Astrocyte of the cerebellum (primary cell): ENCODE data around the gene PTPRB.
A peak's percentile ranks its signal among the peaks of the same experiment; 100 is the strongest.

Experiments used
- DNase-seq: peaks from one replicate; pipeline ENCODE4 v3.0.0-alpha.2; 2011; ENCODE audit warnings: low read depth
- H3K4me3 ChIP-seq: 2 replicates; pipeline ENCODE4 v1.5.1; 2011; ENCODE audit warnings: mild to moderate bottlenecking, low read depth, low read length, moderate library complexity
- CTCF ChIP-seq: IDR thresholded peaks from 2 replicates; pipeline ENCODE4 v1.5.1; 2012; ENCODE audit warnings: low read length, low read depth, moderate library complexity, mild to moderate bottlenecking; ENCODE audit errors: missing control alignments
- in situ Hi-C: cut with HindIII; loops from 2 replicates; pipeline ENCODE4 v1.10.0; 2017; ENCODE audit warnings: low sequenced_read_pairs

PTPRB gene

GRCh38 chr12:70659077-70659606 lies 21.9 kb upstream of the PTPRB start:
- no peak overlapping the region for H3K4me3 ChIP-seq
- no peak for DNase-seq
- TF ChIP-seq CTCF, result no peak
- in situ Hi-C loops, result no loop called here

GRCh38 chr12:70657616-70658286 lies 20.5 kb upstream of the PTPRB start:
- DNase-seq, result no peak
- TF ChIP-seq CTCF, result no peak
- in situ Hi-C loops, result no loop called here
- H3K4me3 ChIP-seq, result no peak overlapping the region

GRCh38 chr12:70652451-70652850 lies 15.2 kb upstream of the PTPRB start:
- in situ Hi-C loops, result no loop called here
- H3K4me3 ChIP-seq, result no peak overlapping the region
- DNase-seq, result no peak
- no peak for TF ChIP-seq CTCF

GRCh38 chr12:70648831-70649230 lies 11.6 kb upstream of the PTPRB start:
- DNase-seq, result peak; percentile 58
- TF ChIP-seq CTCF, result no peak

GRCh38 chr12:70648191-70648590 lies 11.0 kb upstream of the PTPRB start:
- in situ Hi-C loops, result no loop called here
- no peak for TF ChIP-seq CTCF
- no peak for DNase-seq
- H3K4me3 ChIP-seq, result no peak overlapping the region

More at GRCh38 chr12:70648831-70649230, 11.6 kb upstream of the PTPRB start:
- H3K4me3 ChIP-seq, result no peak overlapping the region
- in situ Hi-C loops, result no loop called here

GRCh38 chr12:70646850-70647249 lies 9.6 kb upstream of the PTPRB start:
- TF ChIP-seq CTCF, result no peak
- DNase-seq, result no peak
- in situ Hi-C loops, result no loop called here
- H3K4me3 ChIP-seq, result no peak overlapping the region
